Mucosa of rectum (tissue), 2 donors: Measurements from ENCODE around the gene AKT3.

ENCODE experiments used
- H3K27ac ChIP-seq, 2 donors: one replicate each; pipeline ENCODE4 v1.7.0; 2013; ENCODE audit warnings: inconsistent platforms in 2 of 2, low read depth in 2 of 2, low read length in 2 of 2
- H3K27me3 ChIP-seq, 2 donors: one replicate each; pipeline ENCODE4 v1.7.0; 2013; ENCODE audit warnings: low read length in 2 of 2; ENCODE audit not compliant: control insufficient read depth in 2 of 2, insufficient read depth in 2 of 2
- H3K36me3 ChIP-seq, 2 donors: one replicate each; pipeline ENCODE4 v1.7.0; 2013; ENCODE audit warnings: low read length in 2 of 2; ENCODE audit not compliant: control insufficient read depth in 2 of 2, insufficient read depth in 2 of 2
- H3K4me1 ChIP-seq, 2 donors: one replicate each; pipeline ENCODE4 v1.7.0; 2013; ENCODE audit warnings: low read length in 2 of 2, mild to moderate bottlenecking in 1 of 2; ENCODE audit not compliant: control insufficient read depth in 2 of 2, insufficient read depth in 2 of 2
- H3K4me3 ChIP-seq, 2 donors: one replicate each; pipeline ENCODE4 v1.7.0; 2013; ENCODE audit warnings: low read length in 2 of 2
- H3K9ac ChIP-seq, 2 donors: one replicate each; pipeline ENCODE4 v1.7.0; 2013; ENCODE audit warnings: low read length in 2 of 2, low read depth in 1 of 2, mild to moderate bottlenecking in 1 of 2
- H3K9me3 ChIP-seq, 2 donors: one replicate each; pipeline ENCODE4 v1.7.0; 2013; ENCODE audit warnings: low read length in 2 of 2; ENCODE audit not compliant: control insufficient read depth in 2 of 2
- donor health status: healthy.
- donor health status: Normal muscosa, but diverticular disease.

The AKT3 gene

DNA sequence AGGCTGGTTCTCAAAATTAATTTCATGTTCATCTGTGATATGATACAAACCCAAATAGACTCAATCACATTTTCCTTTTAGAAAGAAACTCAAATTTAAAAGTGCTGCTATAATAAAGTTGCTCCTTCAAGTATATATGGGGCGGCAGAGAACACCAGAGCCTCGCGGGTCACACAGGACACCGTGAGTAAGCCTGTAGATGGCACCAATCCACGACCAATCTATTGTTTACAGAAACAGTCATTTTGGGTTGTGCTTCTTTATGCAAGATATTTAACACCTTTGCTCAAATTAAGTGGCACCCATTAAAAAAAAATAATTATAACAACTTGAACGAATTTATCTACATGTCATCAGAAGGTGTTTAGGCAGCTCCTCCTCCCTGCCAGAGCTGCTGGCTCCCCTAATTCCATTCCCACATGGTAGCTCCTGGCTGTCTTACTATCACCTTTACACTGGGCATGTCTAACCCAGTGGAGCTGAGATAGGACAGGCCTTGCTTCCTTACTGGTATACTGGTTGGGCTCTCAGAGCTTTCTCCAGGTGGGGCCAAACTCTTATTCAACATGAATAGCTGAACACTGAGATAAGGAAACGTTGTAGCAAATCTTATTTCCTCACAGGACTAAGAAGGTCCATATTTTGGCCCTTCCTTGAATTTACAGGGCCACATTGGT lies 307.2 kb downstream of the AKT3 start:
- Histone ChIP-seq H3K9me3 (no peaks in the 10 kb centered on the region), H3K9ac (no peak overlapping the region), H3K4me3 (no peak overlapping the region), H3K4me1 (no peaks in the 10 kb centered on the region), H3K27ac (no peak overlapping the region), H3K27me3 (no peaks in the 10 kb centered on the region), H3K36me3 (no peaks in the 10 kb centered on the region)

DNA sequence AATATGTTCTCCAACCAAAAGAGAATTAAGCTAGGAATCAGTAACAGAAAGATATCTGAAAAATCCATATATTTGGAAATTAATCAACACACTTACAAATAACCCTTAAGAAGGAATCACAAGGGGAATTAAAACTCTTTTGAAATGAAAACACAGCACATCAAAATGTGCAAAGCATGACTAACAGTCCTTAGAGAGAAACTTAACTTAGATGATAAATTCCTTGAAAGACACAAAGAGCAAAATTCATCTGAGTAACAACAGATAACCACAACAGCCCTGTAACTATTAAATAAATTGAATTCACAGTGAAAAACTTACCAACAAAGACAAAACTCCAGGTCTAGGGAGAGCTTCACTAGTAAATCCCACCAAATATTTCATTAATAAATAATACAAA lies 310.4 kb downstream of the AKT3 start:
- no peak overlapping the region for H3K4me3 ChIP-seq
- no peaks in the 10 kb centered on the region for H3K27me3 ChIP-seq
- no peak overlapping the region for H3K9ac ChIP-seq
- no peaks in the 10 kb centered on the region for H3K36me3 ChIP-seq
- H3K4me1 ChIP-seq: no peaks in the 10 kb centered on the region
- no peaks in the 10 kb centered on the region for H3K9me3 ChIP-seq
- no peak overlapping the region for H3K27ac ChIP-seq

DNA sequence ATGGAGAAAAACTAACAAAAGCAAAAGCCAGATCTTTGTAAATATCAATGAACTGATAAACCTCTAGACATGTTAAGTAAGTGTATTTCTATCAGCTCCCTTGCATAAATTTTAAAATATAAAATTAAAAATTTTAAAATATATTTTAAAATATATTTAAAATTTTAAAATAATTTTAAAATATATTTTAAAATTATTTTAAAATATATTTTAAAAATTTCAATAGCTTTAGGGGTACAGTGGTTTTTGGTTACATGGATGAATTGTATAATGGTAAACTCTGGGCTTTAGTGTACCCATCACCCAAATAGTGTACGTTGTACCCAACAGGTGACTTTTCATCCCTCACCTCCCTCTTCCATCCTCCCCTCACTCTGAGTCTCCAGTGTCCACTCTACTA lies 315.0 kb downstream of the AKT3 start:
- Histone ChIP-seq H3K36me3 (no peaks in the 10 kb centered on the region), H3K27ac (no peak overlapping the region), H3K4me3 (no peak overlapping the region), H3K9ac (no peak overlapping the region), H3K27me3 (no peaks in the 10 kb centered on the region), H3K9me3 (no peaks in the 10 kb centered on the region), H3K4me1 (no peaks in the 10 kb centered on the region)

GRCh38 chr1:243529512-243529911 lies 320.5 kb downstream of the AKT3 start:
- no peaks in the 10 kb centered on the region for H3K36me3 ChIP-seq

DNA sequence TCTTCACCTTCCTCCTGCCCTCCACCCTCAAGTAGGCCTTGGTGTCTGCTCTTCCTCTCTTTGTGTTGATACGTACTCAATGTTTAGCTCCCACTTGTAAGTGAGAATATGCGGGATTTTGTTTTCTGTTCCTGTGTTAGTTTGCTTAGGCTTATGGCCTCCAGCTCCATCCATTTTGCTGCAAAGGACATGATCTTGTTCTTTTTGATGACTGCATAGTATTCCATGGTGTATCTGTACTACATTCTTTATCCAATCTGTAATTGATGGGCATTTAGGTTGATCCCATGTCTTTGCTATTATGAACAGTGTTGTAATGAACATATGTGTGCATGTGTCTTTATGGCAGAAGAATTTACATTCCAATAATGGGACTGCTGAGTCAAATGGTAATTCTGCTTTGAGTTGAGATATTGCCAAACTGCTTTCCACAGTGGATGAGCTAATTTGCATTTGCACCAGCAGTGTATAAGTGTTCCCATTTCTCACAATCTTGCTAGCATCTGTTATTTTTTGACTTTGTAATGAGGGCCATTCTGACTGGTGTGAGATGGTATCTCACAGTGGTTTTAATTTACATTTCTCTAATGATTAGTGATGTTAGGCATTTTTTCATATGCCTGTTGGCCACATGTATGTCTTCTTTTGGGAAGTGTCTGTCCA lies 321.5 kb downstream of the AKT3 start:
- Histone ChIP-seq H3K9me3 (no peaks in the 10 kb centered on the region), H3K36me3 (no peaks in the 10 kb centered on the region), H3K27ac (no peak overlapping the region), H3K4me3 (no peak overlapping the region), H3K27me3 (no peaks in the 10 kb centered on the region), H3K4me1 (no peaks in the 10 kb centered on the region), H3K9ac (no peak overlapping the region)

More at GRCh38 chr1:243529512-243529911, 320.5 kb downstream of the AKT3 start:
- Histone ChIP-seq H3K27ac (no peak overlapping the region), H3K4me3 (no peak overlapping the region), H3K9me3 (no peaks in the 10 kb centered on the region), H3K27me3 (no peaks in the 10 kb centered on the region), H3K4me1 (no peaks in the 10 kb centered on the region), H3K9ac (no peak overlapping the region)

- Histone ChIP-seq H3K4me1 (no peaks in the 10 kb centered on the region), H3K9me3 (no peaks in the 10 kb centered on the region), H3K36me3 (no peaks in the 10 kb centered on the region), H3K27ac (no peak overlapping the region), H3K9ac (no peak overlapping the region), H3K4me3 (no peak overlapping the region), H3K27me3 (no peaks in the 10 kb centered on the region)
Measured at GRCh38 chr1:243526180-243526579, 323.9 kb downstream of the AKT3 start.

- H3K9me3 ChIP-seq: no peaks in the 10 kb centered on the region
- H3K4me3 ChIP-seq: no peak overlapping the region
- H3K4me1 ChIP-seq: no peaks in the 10 kb centered on the region
- no peak overlapping the region for H3K27ac ChIP-seq
- no peaks in the 10 kb centered on the region for H3K36me3 ChIP-seq
- no peak overlapping the region for H3K9ac ChIP-seq
- no peaks in the 10 kb centered on the region for H3K27me3 ChIP-seq
Measured at GRCh38 chr1:243525085-243525487, 325.0 kb downstream of the AKT3 start.

- no peaks in the 10 kb centered on the region for H3K9me3 ChIP-seq
- no peak overlapping the region for H3K27ac ChIP-seq
- H3K4me1 ChIP-seq: no peaks in the 10 kb centered on the region
- no peaks in the 10 kb centered on the region for H3K27me3 ChIP-seq
- no peaks in the 10 kb centered on the region for H3K36me3 ChIP-seq
- H3K4me3 ChIP-seq: no peak overlapping the region
- no peak overlapping the region for H3K9ac ChIP-seq
Measured at GRCh38 chr1:243523766-243524165, 326.3 kb downstream of the AKT3 start.

DNA sequence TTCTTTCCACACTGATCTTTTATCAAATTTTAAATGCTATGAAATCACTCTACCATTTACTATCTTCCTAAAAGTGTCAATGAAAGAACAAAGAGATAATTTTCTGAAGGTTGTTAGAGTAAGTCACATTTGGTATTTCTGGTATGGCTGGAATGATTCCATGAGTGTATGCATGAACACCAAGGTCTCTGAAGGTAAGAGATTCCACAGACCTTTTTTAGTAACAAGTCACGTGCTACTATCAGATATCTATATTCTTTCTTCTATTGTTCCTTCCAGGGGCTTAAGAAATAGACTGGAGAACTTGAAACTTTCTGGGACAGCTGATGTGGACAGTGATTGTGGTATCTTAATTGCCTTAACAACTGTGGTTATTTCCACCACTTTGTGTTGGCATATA lies 329.2 kb downstream of the AKT3 start:
- H3K4me3 ChIP-seq: no peak overlapping the region
- no peaks in the 10 kb centered on the region for H3K9me3 ChIP-seq
- no peaks in the 10 kb centered on the region for H3K36me3 ChIP-seq
- H3K27ac ChIP-seq: no peak overlapping the region
- H3K27me3 ChIP-seq: no peaks in the 10 kb centered on the region
- no peak overlapping the region for H3K9ac ChIP-seq
- no peaks in the 10 kb centered on the region for H3K4me1 ChIP-seq

DNA sequence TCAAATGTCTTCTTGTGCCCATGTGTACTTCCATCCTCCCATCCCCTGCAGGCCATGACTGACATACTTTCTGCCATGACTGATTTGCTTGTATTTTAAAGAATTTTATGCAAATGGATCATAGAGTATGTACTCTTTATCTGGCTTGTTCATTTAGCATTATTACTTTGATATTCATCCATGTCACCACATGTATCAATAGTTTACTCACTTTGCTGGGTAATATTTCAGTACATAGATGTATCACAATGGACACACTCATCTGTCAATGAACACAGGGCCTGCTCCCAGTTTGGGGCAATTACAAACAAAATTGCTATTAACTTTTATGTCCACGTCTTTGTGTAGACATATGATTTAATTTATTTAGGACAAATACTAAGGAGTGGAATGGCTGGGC lies 335.1 kb downstream of the AKT3 start:
- no peak overlapping the region for H3K9ac ChIP-seq
- H3K4me1 ChIP-seq: no peaks in the 10 kb centered on the region
- H3K27me3 ChIP-seq: no peaks in the 10 kb centered on the region
- H3K9me3 ChIP-seq: no peaks in the 10 kb centered on the region
- no peak overlapping the region for H3K27ac ChIP-seq
- H3K4me3 ChIP-seq: no peak overlapping the region
- H3K36me3 ChIP-seq: peaks cover 0 to 5% of the 10 kb centered on the region in 2 donors
